MCF 10A (cell line): ENCODE data around the gene CALN1. TPM values are rescaled to one million over a fixed set of nuclear protein-coding genes. Genes with fewer than 3 reads are reported as not detected.

ENCODE experiments used
- BruUV-seq: library from RNA; stranded (reverse); fragments of 400-500 nt; replicated peaks from 2 replicates; lab custom pipeline; 2021; lab: Mats Ljungman, UMichigan
- CTCF ChIA-PET: fragments of 300-600 bp; sonication (Branson Sonifier 250); formaldehyde crosslinking; extraction: SDS; loops from one replicate; lab custom pipeline; 2021; ENCODE audit warnings: antibody characterized with exemption, inconsistent platforms; lab: Yijun Ruan, JAX
- POLR2A ChIA-PET: fragments of 300-600, 350-650 bp; sonication (Branson Sonifier 250); formaldehyde crosslinking; extraction: SDS; loops from one replicate; lab custom pipeline; 2020; ENCODE audit warnings: antibody characterized with exemption, inconsistent platforms; lab: Yijun Ruan, JAX
- DNase-seq: peaks from one replicate; pipeline ENCODE4 v3.0.0-alpha.2; 2018; ENCODE audit not compliant: unreplicated experiment
- H3K27ac Mint-ChIP-seq: one replicate; pipeline ENCODE4 v1.8.0; 2022; ENCODE audit warnings: mild to moderate bottlenecking, low read depth, mixed read lengths; ENCODE audit not compliant: unreplicated experiment
- H3K27me3 Mint-ChIP-seq: one replicate; pipeline ENCODE4 v1.8.0; 2022; ENCODE audit warnings: mixed read lengths; ENCODE audit not compliant: insufficient read depth, unreplicated experiment
- H3K36me3 Mint-ChIP-seq: one replicate; pipeline ENCODE4 v1.8.0; 2022; ENCODE audit warnings: mild to moderate bottlenecking, moderate library complexity, mixed read lengths; ENCODE audit not compliant: insufficient read depth, unreplicated experiment
- H3K4me1 Mint-ChIP-seq: one replicate; pipeline ENCODE4 v1.8.0; 2022; ENCODE audit warnings: mixed read lengths; ENCODE audit not compliant: insufficient read depth, unreplicated experiment
- H3K4me3 Mint-ChIP-seq: one replicate; pipeline ENCODE4 v1.8.0; 2022; ENCODE audit warnings: mild to moderate bottlenecking, moderate library complexity, mixed read lengths; ENCODE audit not compliant: unreplicated experiment
- H3K9me3 Mint-ChIP-seq: one replicate; pipeline ENCODE4 v1.8.0; 2022; ENCODE audit warnings: mixed read lengths; ENCODE audit not compliant: unreplicated experiment
- intact Hi-C: fragments of 100-400 bp; cut with micrococcal nuclease; formaldehyde crosslinking; loops from 2 replicates; pipeline ENCODE4 v1.14.1; 2022
- total RNA-seq: library from RNA; stranded (reverse); gene quantifications from 2 replicates; pipeline ENCODE4 v1.2.3, GENCODE V29; 2022
- TF ChIP-seq, protein P1 (sequence below): fragments of 200-600 bp; IDR thresholded peaks from one replicate; pipeline ENCODE4 v1.8.0; 2022; ENCODE audit warnings: antibody characterized with exemption, mild to moderate bottlenecking; ENCODE audit not compliant: unreplicated experiment

CALN1 gene
- total RNA-seq, 1 experiment from 2014 or later = not detected

DNA sequence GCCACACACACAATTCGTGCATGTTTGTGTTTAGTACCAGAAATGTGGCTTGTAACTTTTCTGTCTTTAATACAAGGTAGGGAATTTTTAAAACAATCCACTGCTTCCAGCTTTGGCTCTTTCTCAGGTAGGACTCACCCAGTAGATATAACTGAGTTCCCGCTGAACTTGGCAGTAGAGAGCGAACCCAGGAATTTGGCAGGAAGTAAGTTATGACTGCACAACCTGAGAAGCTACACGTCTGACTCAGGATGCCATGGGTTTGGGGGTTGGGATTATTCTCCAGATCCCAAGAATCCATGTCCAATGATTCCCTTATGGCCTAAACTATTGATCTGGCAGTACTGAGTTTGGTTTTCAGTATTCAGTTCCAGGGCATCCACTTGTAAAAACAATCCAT, 499.7 kb downstream of the CALN1 start:
- ChIA-PET CTCF (interaction anchor here (0.6 kb wide), 1 partner anchor 549 kb away, joined by 5 read pairs; no protein-coding TSS in a partner anchor), POLR2A (no interaction called here)
- H3K4me1 Mint-ChIP-seq = peaks cover 6% of the 10 kb centered on the region
- TF ChIP-seq, protein P1, sequence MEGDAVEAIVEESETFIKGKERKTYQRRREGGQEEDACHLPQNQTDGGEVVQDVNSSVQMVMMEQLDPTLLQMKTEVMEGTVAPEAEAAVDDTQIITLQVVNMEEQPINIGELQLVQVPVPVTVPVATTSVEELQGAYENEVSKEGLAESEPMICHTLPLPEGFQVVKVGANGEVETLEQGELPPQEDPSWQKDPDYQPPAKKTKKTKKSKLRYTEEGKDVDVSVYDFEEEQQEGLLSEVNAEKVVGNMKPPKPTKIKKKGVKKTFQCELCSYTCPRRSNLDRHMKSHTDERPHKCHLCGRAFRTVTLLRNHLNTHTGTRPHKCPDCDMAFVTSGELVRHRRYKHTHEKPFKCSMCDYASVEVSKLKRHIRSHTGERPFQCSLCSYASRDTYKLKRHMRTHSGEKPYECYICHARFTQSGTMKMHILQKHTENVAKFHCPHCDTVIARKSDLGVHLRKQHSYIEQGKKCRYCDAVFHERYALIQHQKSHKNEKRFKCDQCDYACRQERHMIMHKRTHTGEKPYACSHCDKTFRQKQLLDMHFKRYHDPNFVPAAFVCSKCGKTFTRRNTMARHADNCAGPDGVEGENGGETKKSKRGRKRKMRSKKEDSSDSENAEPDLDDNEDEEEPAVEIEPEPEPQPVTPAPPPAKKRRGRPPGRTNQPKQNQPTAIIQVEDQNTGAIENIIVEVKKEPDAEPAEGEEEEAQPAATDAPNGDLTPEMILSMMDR = no peak
- BruUV-seq = no TSS peak
- no peaks in the 10 kb centered on the region for H3K36me3 Mint-ChIP-seq
- no peak for DNase-seq
- H3K4me3 Mint-ChIP-seq = no peak overlapping the region
- H3K9me3 Mint-ChIP-seq = peaks cover 15% of the 10 kb centered on the region
- H3K27ac Mint-ChIP-seq = no peak overlapping the region
- no peaks in the 10 kb centered on the region for H3K27me3 Mint-ChIP-seq
- intact Hi-C loops = no loop called here

DNA sequence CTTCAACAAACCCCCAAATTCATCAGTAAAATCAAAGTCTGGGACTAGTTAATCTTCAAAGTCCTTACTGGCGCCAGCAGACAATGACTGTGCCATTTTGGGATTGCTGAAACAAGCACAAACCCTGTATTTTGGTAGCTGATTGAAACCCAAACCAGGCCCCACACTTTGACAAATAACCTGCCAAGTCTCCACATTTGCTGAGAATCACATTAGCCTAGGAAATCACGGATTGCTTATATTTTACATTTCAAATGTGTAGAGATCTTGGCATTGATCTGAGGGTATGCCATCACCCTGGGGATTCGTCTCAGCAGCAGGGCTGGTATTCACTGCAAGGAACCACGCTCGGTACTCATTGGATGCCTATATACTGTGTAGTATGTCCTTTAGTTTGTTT, 501.1 kb downstream of the CALN1 start:
- no peak overlapping the region for H3K27ac Mint-ChIP-seq
- H3K4me3 Mint-ChIP-seq = no peak overlapping the region
- no peak for DNase-seq
- TF ChIP-seq, protein P1 = no peak
- intact Hi-C loops = no loop called here
- BruUV-seq = no TSS peak
- CTCF ChIA-PET = interaction anchor here (0.6 kb wide), 1 partner anchor 78 kb away, joined by 6 read pairs; no protein-coding TSS in a partner anchor
- POLR2A ChIA-PET = no interaction called here
- H3K9me3 Mint-ChIP-seq = peaks cover 10% of the 10 kb centered on the region
- no peaks in the 10 kb centered on the region for H3K27me3 Mint-ChIP-seq
- peaks cover 6% of the 10 kb centered on the region for H3K4me1 Mint-ChIP-seq
- no peaks in the 10 kb centered on the region for H3K36me3 Mint-ChIP-seq

DNA sequence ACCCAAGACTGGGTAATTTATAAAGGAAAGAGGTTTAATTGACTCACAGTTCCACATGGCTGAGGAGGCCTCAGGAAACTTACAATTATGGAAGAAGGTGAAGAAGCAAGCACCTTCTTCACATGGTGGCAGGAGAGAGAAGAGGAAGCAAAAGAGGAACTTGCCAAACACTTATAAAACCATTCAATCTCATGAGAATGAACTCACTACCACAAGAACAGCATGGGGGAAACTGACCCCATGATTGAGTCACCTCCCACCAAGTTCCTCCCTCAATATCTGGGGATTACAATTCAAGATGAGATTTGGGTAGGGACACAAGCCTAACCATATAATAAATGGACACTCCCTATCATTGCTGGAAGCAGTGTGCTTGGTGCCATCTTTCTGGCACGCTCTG, 506.3 kb downstream of the CALN1 start:
- Mint-ChIP-seq H3K36me3 (no peaks in the 10 kb centered on the region), H3K27ac (no peak overlapping the region), H3K4me1 (no peaks in the 10 kb centered on the region), H3K27me3 (no peaks in the 10 kb centered on the region), H3K4me3 (no peak overlapping the region), H3K9me3 (peaks cover 12% of the 10 kb centered on the region)
- TF ChIP-seq, protein P1 = no peak
- ChIA-PET CTCF (no interaction called here), POLR2A (no interaction called here)
- no TSS peak for BruUV-seq
- no peak for DNase-seq
- intact Hi-C loops = no loop called here

DNA sequence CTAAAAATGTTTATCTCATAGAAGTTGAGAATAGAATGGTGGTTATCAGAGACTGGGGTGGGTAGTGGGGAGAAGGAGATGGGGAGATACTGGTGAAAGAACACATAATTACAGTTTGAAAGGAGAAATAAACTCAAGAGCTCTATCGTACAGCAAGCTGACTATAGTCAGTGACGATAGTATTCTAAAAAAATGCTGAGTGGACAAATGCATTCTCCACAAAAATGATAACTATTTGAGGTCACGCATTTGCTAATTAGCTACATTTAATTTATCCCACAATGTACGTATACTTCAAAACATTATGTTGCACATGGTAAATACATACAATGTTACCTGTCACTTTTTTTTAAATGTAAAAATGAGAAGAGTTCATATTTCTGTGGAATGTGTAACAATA, 507.7 kb downstream of the CALN1 start:
- intact Hi-C loops = no loop called here
- CTCF ChIA-PET = no interaction called here

More for the DNA sequence above, 507.7 kb downstream of the CALN1 start:
- no peak overlapping the region for H3K4me3 Mint-ChIP-seq
- no TSS peak for BruUV-seq
- H3K36me3 Mint-ChIP-seq = no peaks in the 10 kb centered on the region
- no peak overlapping the region for H3K27ac Mint-ChIP-seq
- no peaks in the 10 kb centered on the region for H3K4me1 Mint-ChIP-seq
- POLR2A ChIA-PET = no interaction called here
- no peak for DNase-seq
- H3K27me3 Mint-ChIP-seq = no peaks in the 10 kb centered on the region
- TF ChIP-seq, protein P1 = no peak
- H3K9me3 Mint-ChIP-seq = peaks cover 12% of the 10 kb centered on the region
